Fibroblast of villous mesenchyme (primary cell): Measurements from ENCODE around the gene PRR35. TPM values are rescaled to one million over a fixed set of nuclear protein-coding genes. Genes with fewer than 3 reads are reported as not detected.

ENCODE experiments used
- DNase-seq: peaks from one replicate; pipeline ENCODE4 v3.0.0-alpha.2; 2010; ENCODE audit warnings: low read depth
- H3K4me3 ChIP-seq: 2 replicates; pipeline ENCODE4 v1.5.1; 2011; ENCODE audit warnings: low read depth, mild to moderate bottlenecking, low read length
- CTCF ChIP-seq: IDR thresholded peaks from 2 replicates; pipeline ENCODE4 v1.5.1; 2012; ENCODE audit warnings: low read depth, mild to moderate bottlenecking, low read length; ENCODE audit not compliant: insufficient read depth
- total RNA-seq: library from RNA; depleted of rRNA; stranded (reverse); fragments of >200 nt; gene quantifications from 2 replicates; pipeline ENCODE4 v1.2.3, GENCODE V29; 2012

The PRR35 gene
- total RNA-seq, 1 donor: not detected

DNA sequence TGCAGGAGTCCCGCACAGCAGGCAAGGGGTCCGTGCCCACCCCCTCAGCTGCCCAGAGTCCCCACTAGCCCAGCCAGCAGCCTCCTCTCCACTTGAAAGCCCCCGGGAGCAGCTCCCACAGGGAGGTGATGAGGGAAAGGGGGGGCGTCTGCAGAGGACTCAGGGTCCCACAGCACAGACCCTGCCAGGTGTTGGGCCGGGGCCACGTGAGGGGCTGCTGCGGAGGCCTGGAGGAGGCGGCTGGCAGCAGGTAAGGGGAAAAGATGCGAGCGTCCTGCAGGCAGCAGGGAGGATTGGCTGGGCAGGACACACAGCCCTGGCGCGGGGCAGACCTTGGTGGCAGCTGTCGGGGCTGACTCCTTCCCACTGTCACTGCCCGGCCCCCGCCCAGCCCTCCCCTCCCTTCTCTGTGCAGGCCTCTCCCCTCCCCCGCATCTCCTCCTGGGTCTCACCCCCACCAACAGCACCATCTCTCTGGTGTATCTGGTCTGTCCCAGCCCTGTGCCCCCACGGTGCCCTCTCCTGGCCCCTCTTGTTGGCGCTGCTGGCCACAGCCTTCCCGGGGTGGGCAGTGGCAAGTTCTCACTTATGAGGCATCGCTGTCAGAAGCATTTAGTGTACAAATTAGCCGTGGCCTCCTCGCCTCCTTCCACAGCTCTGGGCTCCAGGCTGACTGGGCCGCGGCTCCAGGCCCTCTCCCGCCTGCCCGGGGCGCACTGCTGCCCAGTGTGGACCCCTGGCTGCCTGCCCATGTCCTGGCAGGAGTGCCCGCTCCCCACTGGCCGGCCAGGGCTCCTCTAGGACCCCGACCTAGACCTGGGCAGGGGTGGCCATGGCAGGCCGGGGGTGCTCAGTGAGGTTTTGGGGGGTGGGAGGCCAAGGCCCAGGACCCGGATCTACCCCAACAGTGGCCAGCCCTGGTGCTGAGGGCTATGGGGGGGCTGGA lies 4.4 kb upstream of the PRR35 start:
- no peak overlapping the region for H3K4me3 ChIP-seq
- DNase-seq: no peak
- TF ChIP-seq CTCF: no peak

- DNase-seq: no peak
- no peak for TF ChIP-seq CTCF
- H3K4me3 ChIP-seq: no peak overlapping the region
Measured at GRCh38 chr16:556474-557173, 3.6 kb upstream of the PRR35 start.

GRCh38 chr16:557463-558297 lies 2.5 kb upstream of the PRR35 start:
- DNase-seq: no peak
- no peak for TF ChIP-seq CTCF

GRCh38 chr16:558298-559020 lies 1.7 kb upstream of the PRR35 start:
- no peak for TF ChIP-seq CTCF
- no peak overlapping the region for H3K4me3 ChIP-seq
- DNase-seq: no peak

More at GRCh38 chr16:557463-558297, 2.5 kb upstream of the PRR35 start:
- H3K4me3 ChIP-seq: no peak overlapping the region

DNA sequence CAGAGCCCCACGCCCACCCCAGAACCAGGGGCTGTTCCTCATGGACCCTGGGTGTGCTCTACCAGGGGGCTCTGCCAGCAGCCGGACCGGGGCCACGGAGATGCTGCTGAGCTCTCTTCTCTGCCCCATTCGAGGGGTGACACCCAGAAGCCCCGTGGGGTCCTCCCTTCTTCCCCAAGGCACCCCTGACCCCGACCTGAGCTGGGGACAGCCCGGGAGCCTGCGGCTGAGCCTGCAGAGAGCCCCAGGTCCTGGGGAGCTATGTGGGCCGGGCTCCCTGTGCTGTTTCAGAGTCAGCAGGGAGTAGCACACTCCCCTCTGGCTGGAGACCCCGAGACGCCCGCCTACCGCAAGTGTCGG lies 1.2 kb upstream of the PRR35 start:
- no peak for DNase-seq
- TF ChIP-seq CTCF: no peak
- H3K4me3 ChIP-seq: no peak overlapping the region
